ENCODE measurements around the gene TAX1BP1. TPM values are rescaled to one million over a fixed set of nuclear protein-coding genes. Genes with fewer than 3 reads are reported as not detected.

The TAX1BP1 gene
- total RNA-seq, 1 experiment from 2014 or later, result 58.3 TPM

- no peak overlapping the region for H2AK5ac ChIP-seq (ENCODE audit: insufficient read length, low read length)
- H2BK15ac ChIP-seq (ENCODE audit: low read depth, low read length), result no peak overlapping the region
- H3K79me1 ChIP-seq (ENCODE audit: insufficient read depth, low read depth, low read length, poor library complexity, severe bottlenecking), result no peaks in the 10 kb centered on the region
- no peak overlapping the region for H2BK120ac ChIP-seq (ENCODE audit: low read depth, low read length, poor library complexity, severe bottlenecking)
- H3K79me2 ChIP-seq (ENCODE audit: insufficient read depth, low read length), result no peaks in the 10 kb centered on the region
- no peak overlapping the region for H3K4ac ChIP-seq (ENCODE audit: low read depth, low read length)
- no peak overlapping the region for H3K27ac ChIP-seq (ENCODE audit: insufficient read length, low read depth, low read length)
- H2BK12ac ChIP-seq (ENCODE audit: insufficient read length, low read depth, low read length), result no peak overlapping the region
- no peaks in the 10 kb centered on the region for H3K9me3 Mint-ChIP-seq
- peaks cover 27 to 40% of the 10 kb centered on the region in 2 experiments for H3K4me1 Mint-ChIP-seq
- H3K27me3 ChIP-seq (ENCODE audit: insufficient read depth, low read length), result no peaks in the 10 kb centered on the region
- no peak overlapping the region for H3K4me3 Mint-ChIP-seq
- H3K23me2 ChIP-seq (ENCODE audit: insufficient read length, low read depth, low read length, poor library complexity, severe bottlenecking), result no peaks in the 10 kb centered on the region
- no peak overlapping the region for H2AFZ ChIP-seq (ENCODE audit: low read length)
- no peaks in the 10 kb centered on the region for H4K20me1 ChIP-seq (ENCODE audit: control insufficient read depth, insufficient read depth, insufficient read length)
- no CpG with 5 or more reads among the region's 2 CpGs for WGBS (ENCODE audit: extremely low coverage, insufficient read length, low lambda C conversion rate)
- no peaks in the 10 kb centered on the region for H3K4me1 ChIP-seq (ENCODE audit: insufficient read depth, low read length)
- H2BK20ac ChIP-seq (ENCODE audit: low read depth, low read length, poor library complexity, severe bottlenecking), result no peak overlapping the region
- H3K23ac ChIP-seq (ENCODE audit: insufficient read length, low read depth, low read length), result no peak overlapping the region
- H3K14ac ChIP-seq (ENCODE audit: insufficient read depth, low read length), result no peak overlapping the region
- H3K4me2 ChIP-seq (ENCODE audit: insufficient read depth, insufficient read length, low read length), result no peak overlapping the region
- H2BK5ac ChIP-seq (ENCODE audit: insufficient read length, low read length), result no peak overlapping the region
- no peaks in the 10 kb centered on the region for H3K27me3 Mint-ChIP-seq (ENCODE audit: low read depth)
- H4K8ac ChIP-seq (replicated peaks; ENCODE audit: insufficient read length, low read depth, low read length), result no peak overlapping the region
- H3K9me3 ChIP-seq (ENCODE audit: control insufficient read depth, low read depth, low read length), result no peaks in the 10 kb centered on the region
- TF ChIP-seq CTCF (conservative IDR thresholded peaks at IDR 0.05), result no peak
- no peak for DNase-seq
- H3K27ac Mint-ChIP-seq, result peak overlapping the region in 1 of 3 experiments; percentile 71; a peak in 1 of 7 replicates
- peaks cover 0 to 2% (median 0%) of the 10 kb centered on the region in 3 experiments; a peak in 3 of 7 replicates for H3K36me3 Mint-ChIP-seq (ENCODE audit: insufficient read depth in 1 of 3, low read depth in 3 of 3)
- no peak overlapping the region for H4K5ac ChIP-seq (ENCODE audit: insufficient read length, low read depth, low read length)
- no peak overlapping the region for H3K56ac ChIP-seq (ENCODE audit: insufficient read length, low read depth, low read length)
- no peak overlapping the region for H3K18ac ChIP-seq (ENCODE audit: insufficient read length, low read depth, low read length)
- no peak overlapping the region for H3K9ac ChIP-seq (ENCODE audit: extremely low read depth, insufficient read length, low read length)
- no peak overlapping the region for H4K91ac ChIP-seq (ENCODE audit: insufficient read length, low read depth, low read length)
- no peak overlapping the region for H3T11ph ChIP-seq (ENCODE audit: low read length)
Measured at GRCh38 chr7:27802999-27803398, 63.0 kb downstream of the TAX1BP1 start.

Measured in H9 (cell line).